WTC11 (cell line): ENCODE measurements around the gene PLCG2.

Source experiments
- CREB1 ChIP-seq: sonication (generic); formaldehyde crosslinking; IDR thresholded peaks from 2 replicates; pipeline ENCODE4 v1.8.0; 2023; ENCODE audit warnings: mild to moderate bottlenecking, missing genetic modification reagents
- CTCF ChIP-seq: fragments of 200-600 bp; IDR thresholded peaks from 2 replicates; pipeline ENCODE4 v1.8.0; 2022; ENCODE audit warnings: antibody characterized with exemption
- JAZF1 ChIP-seq: fragments of 250-450 bp; sonication (Bioruptor Pico); IDR thresholded peaks from 2 replicates; pipeline ENCODE4 v1.9.0; 2021; ENCODE audit warnings: moderate library complexity, mild to moderate bottlenecking, inconsistent platforms
- USF1 ChIP-seq: sonication (generic); formaldehyde crosslinking; IDR thresholded peaks from 2 replicates; pipeline ENCODE4 v1.8.0; 2022; ENCODE audit warnings: mild to moderate bottlenecking, missing genetic modification reagents
- ZNF416 ChIP-seq: fragments of 250-450 bp; sonication (Bioruptor Pico); IDR thresholded peaks from 2 replicates; pipeline ENCODE4 v1.9.0; 2021; ENCODE audit warnings: mild to moderate bottlenecking, inconsistent platforms
- TF ChIP-seq, protein P1 (sequence below): sonication (generic); formaldehyde crosslinking; IDR thresholded peaks from 2 replicates; pipeline ENCODE4 v1.8.0; 2023; ENCODE audit warnings: missing genetic modification reagents

GRCh38 chr16:81739503-81739902 lies 39.6 kb upstream of the PLCG2 start:
- TF ChIP-seq CTCF (no peak), CREB1 (CRISPR knock-in tag) (no peak), USF1 (CRISPR knock-in tag) (no peak), JAZF1 (CRISPR knock-in tag) (no peak), ZNF416 (CRISPR knock-in tag) (no peak)
- TF ChIP-seq, protein P1, sequence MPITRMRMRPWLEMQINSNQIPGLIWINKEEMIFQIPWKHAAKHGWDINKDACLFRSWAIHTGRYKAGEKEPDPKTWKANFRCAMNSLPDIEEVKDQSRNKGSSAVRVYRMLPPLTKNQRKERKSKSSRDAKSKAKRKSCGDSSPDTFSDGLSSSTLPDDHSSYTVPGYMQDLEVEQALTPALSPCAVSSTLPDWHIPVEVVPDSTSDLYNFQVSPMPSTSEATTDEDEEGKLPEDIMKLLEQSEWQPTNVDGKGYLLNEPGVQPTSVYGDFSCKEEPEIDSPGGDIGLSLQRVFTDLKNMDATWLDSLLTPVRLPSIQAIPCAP, result no peak
